ENCODE results near the gene ARL2BP.

ARL2BP gene

DNA sequence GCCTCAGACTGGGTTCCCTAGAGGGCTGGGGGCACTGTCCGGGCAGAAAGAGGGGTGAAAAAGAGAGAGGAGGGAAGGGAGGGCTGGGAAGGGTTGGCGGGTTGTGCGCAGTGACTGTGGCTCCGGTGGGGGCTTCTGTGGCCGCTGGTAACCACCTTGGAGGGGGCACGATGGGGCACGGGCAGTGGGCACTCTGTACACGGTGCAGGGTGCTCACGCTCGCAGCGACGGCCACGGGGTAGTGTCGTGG, 38.8 kb downstream of the ARL2BP start:
- TF ChIP-seq, protein P1, sequence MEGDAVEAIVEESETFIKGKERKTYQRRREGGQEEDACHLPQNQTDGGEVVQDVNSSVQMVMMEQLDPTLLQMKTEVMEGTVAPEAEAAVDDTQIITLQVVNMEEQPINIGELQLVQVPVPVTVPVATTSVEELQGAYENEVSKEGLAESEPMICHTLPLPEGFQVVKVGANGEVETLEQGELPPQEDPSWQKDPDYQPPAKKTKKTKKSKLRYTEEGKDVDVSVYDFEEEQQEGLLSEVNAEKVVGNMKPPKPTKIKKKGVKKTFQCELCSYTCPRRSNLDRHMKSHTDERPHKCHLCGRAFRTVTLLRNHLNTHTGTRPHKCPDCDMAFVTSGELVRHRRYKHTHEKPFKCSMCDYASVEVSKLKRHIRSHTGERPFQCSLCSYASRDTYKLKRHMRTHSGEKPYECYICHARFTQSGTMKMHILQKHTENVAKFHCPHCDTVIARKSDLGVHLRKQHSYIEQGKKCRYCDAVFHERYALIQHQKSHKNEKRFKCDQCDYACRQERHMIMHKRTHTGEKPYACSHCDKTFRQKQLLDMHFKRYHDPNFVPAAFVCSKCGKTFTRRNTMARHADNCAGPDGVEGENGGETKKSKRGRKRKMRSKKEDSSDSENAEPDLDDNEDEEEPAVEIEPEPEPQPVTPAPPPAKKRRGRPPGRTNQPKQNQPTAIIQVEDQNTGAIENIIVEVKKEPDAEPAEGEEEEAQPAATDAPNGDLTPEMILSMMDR (conservative IDR thresholded peaks at IDR 0.05; ENCODE audit: low read depth, low read length), result no peak
- no peak overlapping the region for H3K4me3 ChIP-seq (ENCODE audit: low read length)
- DNase-seq (ENCODE audit: low read depth), result no peak

DNA sequence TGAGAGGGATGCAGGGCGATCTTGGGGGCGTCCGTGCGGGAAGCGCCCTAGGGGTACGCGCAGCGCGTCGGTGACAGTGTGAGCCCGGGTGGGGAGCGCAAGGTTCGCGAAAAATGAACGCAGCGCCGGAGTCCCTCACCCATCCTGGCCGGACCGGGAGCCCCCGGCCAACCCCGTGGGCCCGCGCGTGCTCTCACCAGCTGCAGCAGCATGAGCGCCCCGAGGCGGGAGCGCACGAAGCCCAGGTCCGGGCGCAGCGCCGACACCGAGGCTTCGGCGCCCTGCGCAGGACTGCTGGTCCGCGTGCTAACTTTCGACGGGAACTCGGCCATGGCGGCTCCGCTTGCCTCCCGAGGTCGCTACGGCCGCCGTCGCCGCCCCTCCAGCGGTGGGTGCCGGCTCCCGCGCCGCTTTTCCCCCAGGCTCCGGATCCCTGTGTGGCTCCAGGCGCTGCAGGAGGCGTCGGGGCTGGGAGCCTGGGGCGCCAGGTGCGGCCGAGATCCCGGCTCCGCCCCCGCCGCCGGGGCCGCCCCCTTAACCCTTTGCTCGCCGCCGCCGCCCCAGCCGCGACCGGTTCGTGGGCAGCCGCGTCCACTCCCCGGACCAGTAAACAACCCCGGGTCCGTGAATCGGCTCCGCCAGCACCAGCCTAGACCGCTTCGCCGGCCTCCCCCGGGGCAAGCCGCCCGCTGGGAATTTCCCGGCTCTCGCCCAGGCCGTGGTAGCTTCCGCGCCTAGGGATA, 39.3 kb downstream of the ARL2BP start, which contains the start of gene PLLP:
Gene PLLP (minus strand): TSS at position 464 of the 743 bp plus-strand sequence. CDS start 132 bp downstream, at position 332.
- DNase-seq (ENCODE audit: low read depth), result no peak
- TF ChIP-seq, protein P1 (conservative IDR thresholded peaks at IDR 0.05; ENCODE audit: low read depth, low read length), result no peak
- H3K4me3 ChIP-seq (ENCODE audit: low read length), result peak within 1 kb of the TSS; percentile 49

DNA sequence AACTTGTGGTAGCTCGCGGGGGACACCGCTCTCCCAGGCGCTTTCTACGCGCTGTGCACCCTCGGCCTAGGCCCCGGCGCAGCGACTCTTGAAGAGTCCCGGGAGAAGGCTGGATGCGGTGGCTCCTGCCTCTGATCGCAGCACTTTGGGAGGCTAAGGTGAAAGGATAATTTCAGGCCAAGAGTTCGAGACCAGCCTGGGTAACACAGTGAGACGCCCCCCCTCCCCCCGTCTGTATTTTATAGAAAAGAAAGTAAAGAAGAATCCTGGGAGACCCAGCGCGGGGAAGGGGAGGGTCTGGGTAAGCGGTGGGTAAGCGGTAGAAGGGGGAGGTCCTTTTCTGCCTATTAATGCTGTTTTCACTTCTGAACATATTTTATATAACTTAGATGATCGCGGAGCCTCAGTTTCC, 39.9 kb downstream of the ARL2BP start:
- H3K4me3 ChIP-seq (ENCODE audit: low read length), result peak overlapping the region; percentile 49
- DNase-seq (ENCODE audit: low read depth), result no peak
- TF ChIP-seq, protein P1 (conservative IDR thresholded peaks at IDR 0.05; ENCODE audit: low read depth, low read length), result no peak

DNA sequence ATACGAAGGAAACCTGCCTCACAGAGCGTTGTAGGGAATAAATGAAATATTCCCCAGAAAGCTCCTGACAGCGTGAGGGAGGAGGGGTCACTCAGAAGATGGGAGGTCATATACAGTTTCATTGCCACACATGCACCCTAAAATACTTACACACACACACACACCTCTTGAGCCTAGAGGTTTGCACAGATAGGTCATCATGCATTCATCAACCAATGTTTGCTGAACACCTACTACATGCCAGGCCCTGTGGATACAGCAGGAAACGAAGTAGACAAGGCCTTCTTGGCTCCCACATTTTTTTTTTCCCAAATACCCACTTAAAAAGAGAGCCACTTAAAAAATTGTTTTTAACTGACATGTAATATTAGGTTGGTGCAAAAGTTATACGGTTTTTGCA, 40.3 kb downstream of the ARL2BP start:
- TF ChIP-seq, protein P1 (conservative IDR thresholded peaks at IDR 0.05; ENCODE audit: low read depth, low read length), result no peak
- H3K4me3 ChIP-seq (ENCODE audit: low read length), result no peak overlapping the region
- no peak for DNase-seq (ENCODE audit: low read depth)

DNA sequence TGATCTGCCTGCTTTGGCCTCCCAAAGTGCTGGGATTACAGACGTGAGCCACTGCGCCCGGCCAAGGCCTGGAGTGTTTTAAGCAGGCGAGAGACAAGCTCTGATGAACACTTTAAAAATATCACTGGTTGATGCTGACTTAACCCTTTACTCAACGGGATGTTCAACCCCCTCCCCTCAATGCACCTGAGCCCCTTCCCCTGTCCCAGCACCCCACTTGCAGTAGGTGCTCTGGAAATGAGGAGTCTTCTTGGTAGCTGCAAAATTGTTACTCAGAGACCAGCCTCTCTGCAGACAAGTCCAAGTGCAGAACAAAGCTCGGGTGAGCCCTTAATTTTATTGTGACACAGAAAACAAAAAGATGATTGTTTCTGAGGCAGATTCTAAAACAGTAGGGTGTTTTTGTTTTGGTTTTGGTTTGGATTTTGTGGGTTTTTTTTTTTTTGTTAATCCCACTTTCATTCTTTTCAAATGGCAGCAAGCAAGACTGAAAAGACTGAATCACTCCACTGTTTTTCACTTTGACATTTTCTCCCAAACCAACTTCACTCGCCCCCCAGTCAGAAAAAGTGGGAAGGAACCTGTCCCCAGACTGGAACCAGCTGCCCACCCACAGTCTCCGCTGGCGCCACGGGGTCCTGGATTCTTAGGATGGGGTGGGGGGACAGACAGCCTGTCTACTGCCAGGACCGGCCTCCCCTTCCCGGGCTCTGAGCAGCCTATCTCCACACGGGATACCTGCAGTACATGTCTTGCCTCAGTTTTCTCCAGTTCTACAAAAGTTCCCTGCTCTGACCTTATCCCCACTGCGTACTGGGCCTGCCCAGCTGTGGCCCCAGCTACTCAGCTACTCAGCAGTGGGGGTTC, 44.6 kb downstream of the ARL2BP start:
- H3K4me3 ChIP-seq (ENCODE audit: low read length), result no peak overlapping the region
- no peak for DNase-seq (ENCODE audit: low read depth)
- TF ChIP-seq, protein P1 (conservative IDR thresholded peaks at IDR 0.05; ENCODE audit: low read depth, low read length), result no peak

DNA sequence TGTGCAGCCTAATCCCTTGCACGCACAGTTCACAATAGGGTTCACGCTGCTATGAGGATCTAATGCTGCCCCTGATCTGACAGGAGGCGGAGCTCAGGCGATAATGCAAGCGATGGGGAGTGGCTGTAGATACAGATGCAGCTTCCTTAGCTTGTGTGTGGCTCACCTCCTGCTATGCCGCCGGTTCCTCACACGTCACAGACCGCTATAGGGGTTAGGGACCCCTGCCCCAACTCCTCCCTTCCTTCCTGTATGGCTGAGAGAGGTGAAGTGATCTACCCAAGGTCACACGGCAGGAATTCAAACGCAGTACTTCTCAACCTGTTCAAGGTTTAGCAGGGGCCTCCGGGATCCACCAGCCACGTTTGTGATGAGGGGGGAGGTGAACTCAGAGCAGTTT, 52.8 kb downstream of the ARL2BP start:
- TF ChIP-seq, protein P1 (conservative IDR thresholded peaks at IDR 0.05; ENCODE audit: low read depth, low read length), result no peak
- DNase-seq (ENCODE audit: low read depth), result no peak
- no peak overlapping the region for H3K4me3 ChIP-seq (ENCODE audit: low read length)
